ENCODE data around the gene DNAJC1. TPM values are rescaled to one million over a fixed set of nuclear protein-coding genes. Genes with fewer than 3 reads are reported as not detected.

DNAJC1 gene
- total RNA-seq, 3 donors from 2014 or later: 26.3 to 31.5 (median 30.3) TPM

DNA sequence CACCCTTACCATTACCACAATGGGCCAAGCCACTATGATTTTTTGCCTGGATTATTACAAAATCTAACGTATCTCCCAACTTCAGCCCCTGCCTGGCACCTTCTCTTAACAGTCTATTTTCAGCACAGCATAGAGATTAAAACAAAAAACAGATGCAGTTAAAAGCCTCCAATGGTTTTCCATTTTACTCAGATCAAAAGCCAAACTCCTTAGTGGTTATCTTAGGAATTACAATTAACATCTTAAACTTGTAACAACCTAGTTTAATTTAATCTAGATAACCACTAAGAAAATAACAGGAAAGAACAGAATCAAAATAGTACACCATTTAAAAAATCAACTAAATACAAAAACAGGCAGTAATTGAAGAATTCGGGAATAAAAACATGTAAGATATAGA lies 43.5 kb downstream of the DNAJC1 start:
- intact Hi-C loops (cut with DNase I, micrococcal nuclease): no loop called here
- ATAC-seq (no peak), DNase-seq (no peak)
- TF ChIP-seq, protein P1, sequence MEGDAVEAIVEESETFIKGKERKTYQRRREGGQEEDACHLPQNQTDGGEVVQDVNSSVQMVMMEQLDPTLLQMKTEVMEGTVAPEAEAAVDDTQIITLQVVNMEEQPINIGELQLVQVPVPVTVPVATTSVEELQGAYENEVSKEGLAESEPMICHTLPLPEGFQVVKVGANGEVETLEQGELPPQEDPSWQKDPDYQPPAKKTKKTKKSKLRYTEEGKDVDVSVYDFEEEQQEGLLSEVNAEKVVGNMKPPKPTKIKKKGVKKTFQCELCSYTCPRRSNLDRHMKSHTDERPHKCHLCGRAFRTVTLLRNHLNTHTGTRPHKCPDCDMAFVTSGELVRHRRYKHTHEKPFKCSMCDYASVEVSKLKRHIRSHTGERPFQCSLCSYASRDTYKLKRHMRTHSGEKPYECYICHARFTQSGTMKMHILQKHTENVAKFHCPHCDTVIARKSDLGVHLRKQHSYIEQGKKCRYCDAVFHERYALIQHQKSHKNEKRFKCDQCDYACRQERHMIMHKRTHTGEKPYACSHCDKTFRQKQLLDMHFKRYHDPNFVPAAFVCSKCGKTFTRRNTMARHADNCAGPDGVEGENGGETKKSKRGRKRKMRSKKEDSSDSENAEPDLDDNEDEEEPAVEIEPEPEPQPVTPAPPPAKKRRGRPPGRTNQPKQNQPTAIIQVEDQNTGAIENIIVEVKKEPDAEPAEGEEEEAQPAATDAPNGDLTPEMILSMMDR (IDR thresholded peaks at IDR 0.05): no peak
- H3K4me3 ChIP-seq: no peak overlapping the region
- no peaks in the 10 kb centered on the region for H3K36me3 ChIP-seq (ENCODE audit: low read depth)
- no peaks in the 10 kb centered on the region for H3K9me3 ChIP-seq
- H3K4me1 ChIP-seq (ENCODE audit: low read depth): no peaks in the 10 kb centered on the region

DNA sequence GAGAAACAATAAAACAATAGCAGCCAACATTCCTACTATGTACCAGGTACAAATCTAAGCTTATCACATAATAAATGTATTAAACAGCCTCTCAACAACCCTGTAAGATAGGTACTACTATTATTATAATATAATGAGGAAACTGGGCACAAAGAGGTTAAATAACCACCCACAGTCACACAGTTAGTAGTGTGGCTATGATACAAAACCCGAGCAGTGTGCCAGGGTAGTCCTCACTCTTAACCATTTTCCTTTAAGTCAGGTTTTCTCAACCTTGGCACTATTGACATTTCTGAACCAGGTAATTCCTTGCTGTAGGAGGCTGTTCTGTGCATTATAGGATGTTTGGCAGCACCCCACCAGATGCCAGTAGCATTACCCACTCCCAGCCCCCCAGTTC lies 48.8 kb downstream of the DNAJC1 start:
- no peak for ATAC-seq
- Histone ChIP-seq H3K4me1 (ENCODE audit: low read depth) (no peaks in the 10 kb centered on the region), H3K36me3 (ENCODE audit: low read depth) (no peaks in the 10 kb centered on the region), H3K4me3 (no peak overlapping the region), H3K9me3 (no peaks in the 10 kb centered on the region)
- intact Hi-C loops (cut with DNase I, micrococcal nuclease): no loop called here
- TF ChIP-seq, protein P1 (IDR thresholded peaks at IDR 0.05): no peak
- DNase-seq: no peak

DNA sequence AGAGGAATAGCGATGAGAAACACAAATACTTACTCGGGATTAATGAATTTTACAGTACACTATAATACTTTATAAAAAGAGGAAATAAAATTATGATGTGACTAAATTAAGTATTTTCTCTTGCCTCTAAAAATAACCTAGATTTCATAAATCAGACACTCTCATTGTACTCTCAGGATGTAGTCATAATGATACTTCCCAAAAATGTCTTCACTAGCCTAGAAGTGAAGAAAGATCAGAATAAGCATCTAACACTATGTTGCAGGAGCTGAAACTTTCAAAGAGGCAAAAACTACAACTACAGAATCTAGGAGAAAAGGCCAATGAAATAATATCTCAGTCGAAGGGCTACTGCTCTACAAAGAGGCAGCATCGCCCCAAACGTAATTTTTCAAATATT lies 49.4 kb downstream of the DNAJC1 start:
- intact Hi-C loops (cut with DNase I, micrococcal nuclease): no loop called here
- ATAC-seq: no peak

DNA sequence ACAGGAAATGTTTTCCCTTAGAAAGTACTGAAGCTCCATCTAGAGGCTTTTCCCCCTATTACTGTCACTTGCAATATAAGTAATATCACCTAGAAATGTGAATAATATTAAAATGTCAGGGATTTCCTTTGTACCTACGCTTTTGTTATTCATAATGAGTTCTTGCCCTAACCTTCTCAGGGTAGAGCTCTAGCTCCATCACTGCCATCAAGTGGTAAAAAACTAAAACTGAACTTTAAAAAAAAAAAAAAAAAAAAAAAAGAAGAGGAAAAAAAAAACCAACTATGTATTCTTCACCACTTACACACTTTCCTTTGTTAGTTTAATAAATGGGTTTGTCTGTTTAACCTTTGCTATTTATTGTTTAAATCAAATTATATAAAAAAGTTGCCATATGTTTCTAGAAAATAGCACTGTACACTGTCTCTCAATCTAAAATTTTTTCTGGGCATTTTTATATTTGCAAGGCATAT lies 49.9 kb downstream of the DNAJC1 start:
- H3K4me1 ChIP-seq (ENCODE audit: low read depth): no peaks in the 10 kb centered on the region
- intact Hi-C loops (cut with DNase I, micrococcal nuclease): no loop called here
- H3K9me3 ChIP-seq: no peaks in the 10 kb centered on the region
- no peak overlapping the region for H3K4me3 ChIP-seq
- TF ChIP-seq, protein P1 (IDR thresholded peaks at IDR 0.05): no peak
- ATAC-seq (peak; percentile 24), DNase-seq (no peak)
- no peaks in the 10 kb centered on the region for H3K36me3 ChIP-seq (ENCODE audit: low read depth)

More for the DNA sequence above, 49.4 kb downstream of the DNAJC1 start:
- H3K4me1 ChIP-seq (ENCODE audit: low read depth): no peaks in the 10 kb centered on the region
- H3K36me3 ChIP-seq (ENCODE audit: low read depth): no peaks in the 10 kb centered on the region
- DNase-seq: no peak
- H3K4me3 ChIP-seq: no peak overlapping the region
- H3K9me3 ChIP-seq: no peaks in the 10 kb centered on the region
- TF ChIP-seq, protein P1 (IDR thresholded peaks at IDR 0.05): no peak

DNA sequence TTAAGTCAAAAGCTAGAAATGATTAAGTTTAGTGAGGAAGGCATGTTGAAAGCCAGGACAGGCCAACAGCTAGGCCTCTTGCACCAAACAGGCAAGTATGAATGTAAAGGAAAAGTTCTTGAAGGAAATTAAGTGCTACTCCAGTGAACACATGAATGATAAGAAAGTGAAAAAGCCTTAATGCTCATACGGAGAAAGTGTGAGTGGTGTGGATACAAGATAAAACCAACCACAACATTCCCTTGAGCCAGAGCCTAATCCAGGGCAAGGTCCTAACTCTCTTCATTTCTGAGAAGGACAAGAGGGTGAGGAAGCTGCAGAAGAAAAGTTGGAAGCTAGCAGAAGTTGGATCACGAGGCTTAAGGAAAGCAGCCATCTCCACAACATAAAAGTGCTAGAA lies 53.0 kb downstream of the DNAJC1 start:
- Histone ChIP-seq H3K4me3 (no peak overlapping the region), H3K4me1 (ENCODE audit: low read depth) (no peaks in the 10 kb centered on the region), H3K9me3 (no peaks in the 10 kb centered on the region), H3K36me3 (ENCODE audit: low read depth) (no peaks in the 10 kb centered on the region)
- TF ChIP-seq, protein P1 (IDR thresholded peaks at IDR 0.05): no peak
- intact Hi-C loops (cut with DNase I, micrococcal nuclease): no loop called here
- DNase-seq (no peak), ATAC-seq (no peak)

DNA sequence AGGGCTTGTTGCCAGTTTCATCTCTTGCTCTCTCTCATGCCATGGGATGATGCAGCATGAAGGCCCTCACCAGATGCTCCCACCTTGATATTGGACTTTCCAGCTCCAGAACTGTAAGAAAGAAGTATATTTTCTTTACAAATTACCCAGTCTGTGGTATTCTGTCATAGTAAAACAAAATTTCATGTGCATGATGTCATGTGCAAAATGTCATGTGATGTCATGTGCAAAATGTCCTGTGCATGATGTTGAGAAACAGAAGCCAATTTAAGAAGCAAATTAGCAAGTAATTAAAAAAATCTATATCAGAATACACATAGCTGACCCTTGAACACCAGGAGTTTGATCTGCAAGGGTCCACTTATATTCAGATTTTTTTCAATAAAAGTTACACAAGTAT lies 56.6 kb downstream of the DNAJC1 start:
- no peak for DNase-seq
- ATAC-seq: no peak
- H3K4me3 ChIP-seq: no peak overlapping the region
- no peaks in the 10 kb centered on the region for H3K4me1 ChIP-seq (ENCODE audit: low read depth)
- H3K36me3 ChIP-seq (ENCODE audit: low read depth): no peaks in the 10 kb centered on the region
- TF ChIP-seq, protein P1 (IDR thresholded peaks at IDR 0.05): no peak
- no peaks in the 10 kb centered on the region for H3K9me3 ChIP-seq
- intact Hi-C loops (cut with DNase I, micrococcal nuclease): no loop called here

Data from mucosa of descending colon (tissue), 3 donors.